Keratinocyte (primary cell): Measurements from ENCODE around the gene VRK2.

ENCODE experiments used
- CTCF ChIP-seq, 3 experiments: IDR thresholded peaks in 1 of 3; conservative IDR thresholded peaks in 1 of 3; optimal IDR thresholded peaks in 1 of 3; 2 replicates in 2 of 3; 3 replicates in 1 of 3; pipeline versions ENCODE3 to v1.5.1; 2011; ENCODE audit warnings: low read length in 3 of 3, mild to moderate bottlenecking in 3 of 3, moderate library complexity in 2 of 3, control low read depth in 1 of 3, inconsistent platforms in 1 of 3; ENCODE audit not compliant: insufficient read depth in 2 of 3; ENCODE audit errors: extremely low read depth in 1 of 3
- EZH2 ChIP-seq: IDR thresholded peaks from one replicate; pipeline ENCODE4 v1.6.1; 2012; ENCODE audit warnings: inconsistent platforms, mild to moderate bottlenecking, low read length, moderate library complexity

GRCh38 chr2:58101500-58101899 is 54.9 kb downstream of the VRK2 start:
- TF ChIP-seq EZH2, result no peak
- TF ChIP-seq CTCF (optimal IDR thresholded peaks at IDR 0.05 in 1 of 3, IDR thresholded peaks at IDR 0.05 in 1 of 3, conservative IDR thresholded peaks at IDR 0.05 in 1 of 3; ENCODE audit: extremely low read depth in 1 of 3, insufficient read depth in 2 of 3, low read length in 3 of 3), result no peak
